Suprapubic skin (tissue), 3 donors: ENCODE measurements around the gene PWWP2B.

Experiments
- POLR2A ChIP-seq, 2 donors: fragments of 450-650 bp; IDR thresholded peaks; one replicate each; pipeline ENCODE4 v1.6.1; 2017; ENCODE audit warnings: antibody characterized with exemption in 2 of 2, mild to moderate bottlenecking in 2 of 2, moderate library complexity in 2 of 2
- TF ChIP-seq, protein P1 (sequence below), 2 donors: fragments of 200-600 bp in 1 of 2; fragments of 450-650 bp in 1 of 2; sonication (generic) in 1 of 2; IDR thresholded peaks; one replicate each; pipeline ENCODE4 v1.5.1; 2016 to 2019; ENCODE audit warnings: antibody characterized with exemption in 2 of 2, mild to moderate bottlenecking in 1 of 2, moderate library complexity in 1 of 2

DNA sequence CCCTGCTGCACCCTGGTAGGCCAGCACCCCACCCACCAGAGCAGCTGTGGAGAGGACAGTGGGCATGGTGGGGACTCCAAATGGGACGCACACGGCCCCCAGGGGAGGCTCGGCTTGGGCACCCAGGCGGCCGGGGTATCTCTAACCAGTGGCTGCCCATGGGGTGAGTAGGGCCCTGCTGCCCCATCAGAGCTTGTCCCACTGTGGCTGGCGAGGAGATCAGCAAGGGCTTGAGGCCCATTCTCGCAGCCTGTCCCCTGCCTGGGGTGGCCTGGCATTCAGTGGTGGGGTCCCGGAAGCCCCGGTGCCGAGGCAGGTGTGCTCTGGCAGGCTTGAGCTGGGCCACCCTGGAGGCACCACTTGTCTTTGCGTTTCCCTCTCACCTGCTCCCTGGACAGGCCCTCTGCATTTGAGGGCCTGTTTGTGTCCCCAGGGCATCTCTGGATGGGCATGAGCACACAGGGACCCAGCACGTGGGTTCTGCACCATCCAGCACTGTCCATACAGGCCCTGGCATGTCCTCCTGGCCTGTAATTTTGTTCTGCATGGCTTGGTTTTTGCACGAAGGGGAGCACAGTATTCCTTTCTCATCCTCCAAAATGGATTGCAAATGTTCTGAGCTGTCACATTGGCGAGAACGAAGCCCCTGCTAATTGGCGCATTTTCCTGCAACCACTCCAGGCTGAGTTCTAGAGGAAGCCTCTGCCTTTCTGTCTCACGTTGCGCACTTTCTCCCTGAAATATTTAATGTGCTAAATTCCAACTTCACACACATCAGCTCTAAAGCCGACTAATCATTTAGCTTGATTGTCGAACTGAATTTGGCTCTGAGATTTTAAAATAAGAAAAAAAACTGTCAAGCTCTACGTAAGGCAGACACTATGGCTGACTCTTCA lies 27.2 kb downstream of the PWWP2B start:
- TF ChIP-seq POLR2A (IDR thresholded peaks at IDR 0.05) = no peak
- TF ChIP-seq, protein P1, sequence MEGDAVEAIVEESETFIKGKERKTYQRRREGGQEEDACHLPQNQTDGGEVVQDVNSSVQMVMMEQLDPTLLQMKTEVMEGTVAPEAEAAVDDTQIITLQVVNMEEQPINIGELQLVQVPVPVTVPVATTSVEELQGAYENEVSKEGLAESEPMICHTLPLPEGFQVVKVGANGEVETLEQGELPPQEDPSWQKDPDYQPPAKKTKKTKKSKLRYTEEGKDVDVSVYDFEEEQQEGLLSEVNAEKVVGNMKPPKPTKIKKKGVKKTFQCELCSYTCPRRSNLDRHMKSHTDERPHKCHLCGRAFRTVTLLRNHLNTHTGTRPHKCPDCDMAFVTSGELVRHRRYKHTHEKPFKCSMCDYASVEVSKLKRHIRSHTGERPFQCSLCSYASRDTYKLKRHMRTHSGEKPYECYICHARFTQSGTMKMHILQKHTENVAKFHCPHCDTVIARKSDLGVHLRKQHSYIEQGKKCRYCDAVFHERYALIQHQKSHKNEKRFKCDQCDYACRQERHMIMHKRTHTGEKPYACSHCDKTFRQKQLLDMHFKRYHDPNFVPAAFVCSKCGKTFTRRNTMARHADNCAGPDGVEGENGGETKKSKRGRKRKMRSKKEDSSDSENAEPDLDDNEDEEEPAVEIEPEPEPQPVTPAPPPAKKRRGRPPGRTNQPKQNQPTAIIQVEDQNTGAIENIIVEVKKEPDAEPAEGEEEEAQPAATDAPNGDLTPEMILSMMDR (IDR thresholded peaks at IDR 0.05) = no peak
